Left ventricle myocardium superior (tissue), 1 donor: ENCODE data around the gene TBRG1. TPM values are rescaled to one million over a fixed set of nuclear protein-coding genes. Genes with fewer than 3 reads are reported as not detected.
A peak's percentile ranks its signal among the peaks of the same experiment; 100 is the strongest.

Experiments
- ATAC-seq: fragments of 200-7000 bp; cut with Tn5 transposase; one replicate; pipeline ENCODE4 v1.9.1; 2020; ENCODE audit warnings: mild to moderate bottlenecking, moderate library complexity
- DNase-seq: peaks from one replicate; pipeline ENCODE4 v3.0.0-alpha.2; 2020
- intact Hi-C: fragments of 100-400 bp; cut with micrococcal nuclease; formaldehyde crosslinking; loops from one replicate; pipeline ENCODE4 v1.11.0; 2022
- total RNA-seq: library from RNA; stranded (reverse); fragmentation: NEBNext Ultra II Directional; extraction: Animal tissue kit (Norgen Biotek cat#: 25700); gene quantifications from one replicate; pipeline ENCODE4 v1.2.1, GENCODE V29; 2021
- donor health status: DM: no; HTN: yes; CAD: no; lungs with severe emphysema.

The TBRG1 gene
- total RNA-seq, 1 donor from 2014 or later, result 20.6 TPM

GRCh38 chr11:124610295-124610694, 12.4 kb upstream of the TBRG1 start:
- no peak for DNase-seq
- intact Hi-C loops, result no loop called here

GRCh38 chr11:124611064-124611463, 11.6 kb upstream of the TBRG1 start, which contains the start of gene PANX3:
Gene PANX3, plus strand, starts transcription at chr11:124611428. Its CDS starts 129 bp downstream, at chr11:124611557.
- no peak for ATAC-seq
- intact Hi-C loops, result no loop called here
- DNase-seq, result no peak

More at GRCh38 chr11:124610295-124610694, 12.4 kb upstream of the TBRG1 start:
- ATAC-seq, result no peak

GRCh38 chr11:124612045-124612444, 10.6 kb upstream of the TBRG1 start:
- no peak for DNase-seq
- no peak for ATAC-seq
- intact Hi-C loops, result no loop called here

GRCh38 chr11:124612567-124613246, 10.0 kb upstream of the TBRG1 start:
- no peak for DNase-seq
- no peak for ATAC-seq
- intact Hi-C loops, result no loop called here

GRCh38 chr11:124618863-124619262, 3.8 kb upstream of the TBRG1 start:
- no peak for ATAC-seq
- intact Hi-C loops, result no loop called here
- DNase-seq, result no peak

- DNase-seq, result no peak
- ATAC-seq, result no peak
- intact Hi-C loops, result no loop called here
Observed at GRCh38 chr11:124623861-124624525, 1.3 kb downstream of the TBRG1 start.

GRCh38 chr11:124625504-124626168, 3.0 kb downstream of the TBRG1 start:
- ATAC-seq (no peak), DNase-seq (no peak)
- intact Hi-C loops, result no loop called here

GRCh38 chr11:124627546-124627945, 4.9 kb downstream of the TBRG1 start:
- intact Hi-C loops, result no loop called here
- no peak for DNase-seq
- ATAC-seq, result no peak

- no peak for ATAC-seq
- intact Hi-C loops, result no loop called here
- no peak for DNase-seq
Observed at GRCh38 chr11:124629961-124630360, 7.3 kb downstream of the TBRG1 start.

- DNase-seq, result no peak
- intact Hi-C loops, result no loop called here
- no peak for ATAC-seq
Observed at GRCh38 chr11:124633355-124633754, 10.7 kb downstream of the TBRG1 start.

- intact Hi-C loops, result no loop called here
- DNase-seq (no peak), ATAC-seq (no peak)
Observed at GRCh38 chr11:124635932-124636331, 13.3 kb downstream of the TBRG1 start.

GRCh38 chr11:124638500-124638899, 15.8 kb downstream of the TBRG1 start:
- intact Hi-C loops, result no loop called here
- ATAC-seq (no peak), DNase-seq (no peak)

- ATAC-seq (no peak), DNase-seq (no peak)
- intact Hi-C loops, result no loop called here
Observed at GRCh38 chr11:124639186-124639585, 16.5 kb downstream of the TBRG1 start.

- no peak for DNase-seq
- intact Hi-C loops, result no loop called here
- no peak for ATAC-seq
Observed at GRCh38 chr11:124640666-124641065, 18.0 kb downstream of the TBRG1 start.

GRCh38 chr11:124642628-124643027, 20.0 kb downstream of the TBRG1 start:
- no peak for DNase-seq
- intact Hi-C loops, result no loop called here

GRCh38 chr11:124643042-124643604, 20.5 kb downstream of the TBRG1 start:
- intact Hi-C loops, result no loop called here
- DNase-seq (no peak), ATAC-seq (no peak)

More at GRCh38 chr11:124642628-124643027, 20.0 kb downstream of the TBRG1 start:
- ATAC-seq, result no peak

- intact Hi-C loops, result no loop called here
- DNase-seq, result no peak
- ATAC-seq, result peak; percentile 44
Observed at GRCh38 chr11:124643605-124644425, 21.2 kb downstream of the TBRG1 start.

GRCh38 chr11:124644426-124645280, 22.0 kb downstream of the TBRG1 start:
- intact Hi-C loops, result no loop called here
- ATAC-seq, result peak; percentile 88

More at GRCh38 chr11:124644426-124645280, 22.0 kb downstream of the TBRG1 start:
- DNase-seq, result peak; percentile 45
